ENCODE data around the gene SIRT2. TPM values are rescaled to one million over a fixed set of nuclear protein-coding genes. Genes with fewer than 3 reads are reported as not detected.
"Not testable (repeated sequence)": the region's sequence is repeated elsewhere in the genome, so short reads cannot be mapped to it uniquely, and the experiment has no call there.

Gene SIRT2
- total RNA-seq, 6 experiments from 2014 or later = 34.9 to 36.4 (median 35.6) TPM

DNA sequence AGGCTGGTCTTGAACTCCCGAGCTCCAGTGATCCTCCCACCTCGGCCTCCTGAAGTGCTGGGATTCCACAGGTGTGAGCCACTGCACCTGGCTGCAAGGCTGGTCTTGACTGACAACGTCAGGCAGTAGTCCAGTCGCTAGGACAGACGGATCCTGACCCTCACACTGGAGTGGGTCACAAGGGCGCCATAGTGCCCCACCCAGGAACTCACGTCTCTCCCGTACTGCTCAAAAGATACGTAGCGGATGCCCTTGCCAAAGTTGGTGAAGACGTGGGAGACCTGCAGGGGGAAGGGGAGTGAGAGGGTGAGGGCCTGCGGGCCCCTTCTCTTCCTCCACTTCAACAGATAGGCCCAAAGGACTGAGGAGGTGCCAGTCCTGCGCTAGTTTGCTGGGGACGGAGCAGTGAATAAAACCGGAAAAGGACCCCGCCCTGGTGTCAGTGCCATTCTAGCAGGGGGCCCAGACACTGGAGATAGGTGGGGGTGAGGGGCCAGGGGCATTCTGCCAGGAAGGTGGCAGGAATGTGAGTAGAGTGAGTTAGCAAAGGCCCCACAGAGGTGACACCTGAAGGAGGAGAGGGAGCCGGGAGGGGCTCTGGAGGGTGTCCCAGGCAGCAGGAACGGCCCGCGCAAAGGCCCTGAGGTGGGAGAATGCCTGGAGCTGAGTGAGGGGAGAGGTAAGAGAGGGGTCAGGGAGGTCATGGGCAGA is 43.2 kb upstream of the SIRT2 start:
- H3K9me3 Mint-ChIP-seq = no peaks in the 10 kb centered on the region
- H3K27ac Mint-ChIP-seq = no peak overlapping the region
- H3K4me1 Mint-ChIP-seq (ENCODE audit: low read depth) = no peaks in the 10 kb centered on the region
- TF ChIP-seq, protein P1, sequence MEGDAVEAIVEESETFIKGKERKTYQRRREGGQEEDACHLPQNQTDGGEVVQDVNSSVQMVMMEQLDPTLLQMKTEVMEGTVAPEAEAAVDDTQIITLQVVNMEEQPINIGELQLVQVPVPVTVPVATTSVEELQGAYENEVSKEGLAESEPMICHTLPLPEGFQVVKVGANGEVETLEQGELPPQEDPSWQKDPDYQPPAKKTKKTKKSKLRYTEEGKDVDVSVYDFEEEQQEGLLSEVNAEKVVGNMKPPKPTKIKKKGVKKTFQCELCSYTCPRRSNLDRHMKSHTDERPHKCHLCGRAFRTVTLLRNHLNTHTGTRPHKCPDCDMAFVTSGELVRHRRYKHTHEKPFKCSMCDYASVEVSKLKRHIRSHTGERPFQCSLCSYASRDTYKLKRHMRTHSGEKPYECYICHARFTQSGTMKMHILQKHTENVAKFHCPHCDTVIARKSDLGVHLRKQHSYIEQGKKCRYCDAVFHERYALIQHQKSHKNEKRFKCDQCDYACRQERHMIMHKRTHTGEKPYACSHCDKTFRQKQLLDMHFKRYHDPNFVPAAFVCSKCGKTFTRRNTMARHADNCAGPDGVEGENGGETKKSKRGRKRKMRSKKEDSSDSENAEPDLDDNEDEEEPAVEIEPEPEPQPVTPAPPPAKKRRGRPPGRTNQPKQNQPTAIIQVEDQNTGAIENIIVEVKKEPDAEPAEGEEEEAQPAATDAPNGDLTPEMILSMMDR (IDR thresholded peaks at IDR 0.05) = no peak
- H3K27me3 Mint-ChIP-seq (ENCODE audit: insufficient read depth) = no peaks in the 10 kb centered on the region; the same call in none of the 2 replicates
- no peak overlapping the region for H3K4me3 Mint-ChIP-seq
- peaks cover 6% of the 10 kb centered on the region for H3K36me3 Mint-ChIP-seq (ENCODE audit: low read depth)
- no peak for DNase-seq

DNA sequence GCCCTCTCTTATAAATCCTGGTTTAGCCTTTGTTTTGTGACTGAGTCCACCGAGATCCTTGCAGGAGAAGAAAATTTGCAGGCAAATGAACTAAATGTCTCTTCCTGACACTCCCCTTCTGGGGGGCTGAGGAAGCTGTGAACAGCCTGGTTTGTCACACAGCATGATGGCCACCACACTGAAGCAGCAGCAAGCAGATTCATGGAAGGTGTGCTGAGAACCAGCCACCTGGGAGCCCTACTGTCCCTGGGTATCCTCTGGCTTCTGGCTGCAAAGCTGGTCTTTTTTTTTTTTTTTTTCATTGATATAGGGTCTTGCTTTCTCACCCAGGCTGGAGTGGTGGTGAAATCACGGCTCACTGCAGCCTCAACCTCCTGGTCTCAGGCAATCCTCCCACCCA is 42.6 kb upstream of the SIRT2 start:
- Mint-ChIP-seq H3K9me3 (no peaks in the 10 kb centered on the region), H3K4me3 (no peak overlapping the region), H3K27ac (no peak overlapping the region), H3K4me1 (ENCODE audit: low read depth) (no peaks in the 10 kb centered on the region), H3K36me3 (ENCODE audit: low read depth) (peaks cover 6% of the 10 kb centered on the region), H3K27me3 (ENCODE audit: insufficient read depth) (no peaks in the 10 kb centered on the region; the same call in none of the 2 replicates)
- no peak for DNase-seq
- TF ChIP-seq, protein P1 (IDR thresholded peaks at IDR 0.05) = no peak

DNA sequence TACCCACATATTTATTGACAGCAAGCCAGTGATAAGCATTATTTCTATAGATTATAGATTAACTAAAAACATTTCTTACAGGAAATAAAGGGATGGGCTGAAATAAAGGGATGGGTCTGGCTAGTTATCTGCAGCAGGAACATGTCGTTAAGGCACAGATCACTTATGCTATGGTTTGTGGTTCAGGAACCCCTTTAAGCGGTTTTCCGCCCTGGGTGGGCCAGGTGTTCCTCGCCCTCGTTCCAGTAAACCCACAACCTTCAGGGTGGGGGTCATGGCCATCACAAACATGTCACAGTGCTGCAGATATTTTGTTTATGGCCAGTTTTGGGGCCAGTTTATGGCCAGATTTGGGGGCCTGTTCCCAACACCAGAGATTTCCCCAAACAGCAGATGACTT is 42.0 kb upstream of the SIRT2 start:
- not testable (repeated sequence) for H3K27me3 Mint-ChIP-seq (ENCODE audit: insufficient read depth); DNase-seq; H3K4me1 Mint-ChIP-seq (ENCODE audit: low read depth); H3K27ac Mint-ChIP-seq; H3K36me3 Mint-ChIP-seq (ENCODE audit: low read depth); H3K4me3 Mint-ChIP-seq; H3K9me3 Mint-ChIP-seq

DNA sequence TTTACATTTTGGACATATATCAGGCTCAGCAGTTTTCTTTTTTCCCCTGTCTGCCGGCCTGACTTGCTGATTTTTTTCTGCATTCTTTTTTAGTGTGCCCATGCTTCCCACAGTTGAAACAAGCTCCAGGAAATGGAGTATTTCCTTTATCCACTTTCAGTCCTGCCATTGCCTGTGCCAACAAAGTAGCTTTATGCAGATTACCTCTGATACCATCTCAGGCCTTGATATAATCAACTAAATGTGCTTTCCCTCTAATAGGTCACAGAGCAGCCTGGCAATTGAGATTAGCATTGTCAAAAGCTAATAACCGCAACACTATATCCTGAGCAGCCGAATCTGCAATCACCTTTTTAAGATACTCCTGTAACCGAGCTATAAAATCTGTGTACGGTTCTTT is 40.5 kb upstream of the SIRT2 start:
- Mint-ChIP-seq H3K9me3 (no peaks in the 10 kb centered on the region), H3K27ac (no peak overlapping the region), H3K4me3 (no peak overlapping the region), H3K4me1 (ENCODE audit: low read depth) (no peaks in the 10 kb centered on the region), H3K27me3 (ENCODE audit: insufficient read depth) (no peaks in the 10 kb centered on the region; the same call in none of the 2 replicates), H3K36me3 (ENCODE audit: low read depth) (peaks cover 13% of the 10 kb centered on the region)
- TF ChIP-seq, protein P1 (IDR thresholded peaks at IDR 0.05) = no peak
- no peak for DNase-seq

DNA sequence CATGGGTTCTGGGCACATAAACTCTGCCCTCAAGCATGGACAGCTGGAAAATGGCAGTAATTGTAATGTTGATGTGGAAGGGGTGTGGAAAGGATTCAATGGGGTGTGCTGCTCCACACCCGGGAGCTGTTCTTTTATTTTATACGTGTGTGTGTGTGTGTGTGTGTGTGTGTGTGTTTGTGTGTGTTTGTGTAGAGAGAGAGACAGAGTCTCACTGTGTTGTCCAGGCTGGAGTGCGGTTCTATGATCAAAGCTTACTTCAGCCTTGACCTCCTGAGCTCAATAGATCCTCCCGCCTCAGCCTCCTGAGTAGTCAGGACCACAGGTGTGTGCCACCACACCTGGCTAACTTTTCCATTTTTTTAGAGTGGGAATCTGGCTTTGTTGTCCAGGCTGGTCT is 34.1 kb upstream of the SIRT2 start:
- TF ChIP-seq, protein P1 (IDR thresholded peaks at IDR 0.05) = no peak
- Mint-ChIP-seq H3K9me3 (no peaks in the 10 kb centered on the region), H3K27me3 (ENCODE audit: insufficient read depth) (no peaks in the 10 kb centered on the region; the same call in 1 of the 2 replicates), H3K36me3 (ENCODE audit: low read depth) (peaks cover 30% of the 10 kb centered on the region), H3K4me1 (ENCODE audit: low read depth) (peaks cover 20% of the 10 kb centered on the region), H3K4me3 (no peak overlapping the region), H3K27ac (no peak overlapping the region)
- no peak for DNase-seq

DNA sequence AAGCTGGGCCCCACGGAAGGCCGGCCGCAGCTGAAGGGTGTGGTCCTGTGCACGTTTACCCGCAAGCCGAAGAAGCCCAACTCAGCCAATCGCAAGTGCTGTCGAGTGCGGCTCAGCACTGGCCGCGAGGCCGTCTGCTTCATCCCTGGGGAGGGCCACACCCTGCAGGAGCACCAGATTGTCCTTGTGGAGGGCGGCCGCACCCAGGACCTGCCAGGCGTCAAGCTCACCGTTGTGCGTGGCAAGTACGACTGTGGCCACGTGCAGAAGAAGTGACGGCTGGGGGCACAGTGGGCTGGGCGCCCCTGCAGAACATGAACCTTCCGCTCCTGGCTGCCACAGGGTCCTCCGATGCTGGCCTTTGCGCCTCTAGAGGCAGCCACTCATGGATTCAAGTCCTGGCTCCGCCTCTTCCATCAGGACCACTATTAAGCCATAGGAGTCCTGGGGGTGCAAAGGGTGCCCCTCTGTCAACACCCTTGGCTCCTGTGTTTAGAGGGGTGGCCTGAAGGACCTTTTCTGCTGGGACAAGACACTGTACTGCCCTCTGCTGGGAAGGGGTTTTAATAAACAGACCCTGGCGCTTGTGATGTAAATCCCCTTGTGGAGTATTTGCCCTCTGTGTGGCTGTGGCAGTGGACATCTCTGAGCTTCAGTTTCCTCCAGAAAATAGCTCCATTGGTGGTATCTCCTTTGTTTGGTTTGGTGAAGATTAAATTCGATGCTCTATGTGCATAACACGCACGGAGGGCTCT is 33.2 kb upstream of the SIRT2 start:
- Mint-ChIP-seq H3K27ac (no peak overlapping the region), H3K27me3 (ENCODE audit: insufficient read depth) (no peaks in the 10 kb centered on the region; the same call in 1 of the 2 replicates), H3K9me3 (no peaks in the 10 kb centered on the region), H3K4me1 (ENCODE audit: low read depth) (peaks cover 23% of the 10 kb centered on the region), H3K36me3 (ENCODE audit: low read depth) (peaks cover 30% of the 10 kb centered on the region), H3K4me3 (peak overlapping the region; percentile 45; the same call in 1 of the 2 replicates)
- no peak for DNase-seq
- TF ChIP-seq, protein P1 (IDR thresholded peaks at IDR 0.05) = peak; percentile 72

Data from HFFc6 (cell line).